OCI-LY7 (cell line): ENCODE results near the gene SECTM1.

ENCODE experiments used
- EZH2phosphoT487 ChIP-seq: fragments of 200-600 bp; sonication (generic); IDR thresholded peaks from 2 replicates; pipeline ENCODE4 v1.6.1; 2018; ENCODE audit warnings: low read depth, borderline replicate concordance, mild to moderate bottlenecking, mixed run types, antibody characterized with exemption, low read length, moderate library complexity, mixed read lengths
- TF ChIP-seq, protein P1 (sequence below): fragments of 200-600 bp; sonication (generic); conservative IDR thresholded peaks from 2 replicates; pipeline ENCODE4 v1.5.1; 2014; ENCODE audit warnings: mild to moderate bottlenecking, antibody characterized with exemption, low read length, moderate library complexity, mixed read lengths

DNA sequence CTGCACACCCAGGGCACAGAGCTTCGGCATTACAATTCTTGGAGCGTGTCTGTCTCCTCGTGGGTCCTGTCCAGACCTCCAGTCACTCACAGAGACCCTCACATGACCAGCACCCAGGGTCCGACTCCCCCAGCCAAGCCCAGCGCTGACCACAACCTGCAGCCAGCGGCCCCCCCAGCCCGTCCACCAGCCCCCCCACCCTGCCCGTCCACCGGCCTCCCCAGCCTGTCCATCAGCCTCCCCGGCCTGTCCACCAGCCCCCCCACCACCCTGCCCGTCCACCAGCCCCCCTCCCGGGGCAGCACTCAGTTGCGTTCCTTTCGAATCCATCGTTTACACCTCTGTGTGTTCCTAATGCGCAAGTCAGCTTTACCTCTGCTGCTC lies 5.8 kb downstream of the SECTM1 start:
- TF ChIP-seq, protein P1, sequence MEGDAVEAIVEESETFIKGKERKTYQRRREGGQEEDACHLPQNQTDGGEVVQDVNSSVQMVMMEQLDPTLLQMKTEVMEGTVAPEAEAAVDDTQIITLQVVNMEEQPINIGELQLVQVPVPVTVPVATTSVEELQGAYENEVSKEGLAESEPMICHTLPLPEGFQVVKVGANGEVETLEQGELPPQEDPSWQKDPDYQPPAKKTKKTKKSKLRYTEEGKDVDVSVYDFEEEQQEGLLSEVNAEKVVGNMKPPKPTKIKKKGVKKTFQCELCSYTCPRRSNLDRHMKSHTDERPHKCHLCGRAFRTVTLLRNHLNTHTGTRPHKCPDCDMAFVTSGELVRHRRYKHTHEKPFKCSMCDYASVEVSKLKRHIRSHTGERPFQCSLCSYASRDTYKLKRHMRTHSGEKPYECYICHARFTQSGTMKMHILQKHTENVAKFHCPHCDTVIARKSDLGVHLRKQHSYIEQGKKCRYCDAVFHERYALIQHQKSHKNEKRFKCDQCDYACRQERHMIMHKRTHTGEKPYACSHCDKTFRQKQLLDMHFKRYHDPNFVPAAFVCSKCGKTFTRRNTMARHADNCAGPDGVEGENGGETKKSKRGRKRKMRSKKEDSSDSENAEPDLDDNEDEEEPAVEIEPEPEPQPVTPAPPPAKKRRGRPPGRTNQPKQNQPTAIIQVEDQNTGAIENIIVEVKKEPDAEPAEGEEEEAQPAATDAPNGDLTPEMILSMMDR: no peak
- no peak for TF ChIP-seq EZH2phosphoT487
